AG09309 (cell line): ENCODE results near the gene NPM1.
"Not testable (repeated sequence)": the region's sequence is repeated elsewhere in the genome, so short reads cannot be mapped to it uniquely, and the experiment has no call there.

Experiments
- DNase-seq: peaks from one replicate; pipeline ENCODE4 v3.0.0-alpha.2; 2010; ENCODE audit warnings: low read depth
- H3K4me3 ChIP-seq: 2 replicates; pipeline ENCODE4 v1.5.1; 2011; ENCODE audit warnings: mild to moderate bottlenecking, low read depth, low read length, moderate library complexity; ENCODE audit not compliant: control insufficient read depth
- TF ChIP-seq, protein P1 (sequence below): IDR thresholded peaks from 2 replicates; pipeline ENCODE4 v1.5.1; 2011; ENCODE audit warnings: mild to moderate bottlenecking, low read depth, low read length, inconsistent platforms; ENCODE audit not compliant: insufficient read depth, control insufficient read depth; ENCODE audit errors: missing control alignments

Gene NPM1

DNA sequence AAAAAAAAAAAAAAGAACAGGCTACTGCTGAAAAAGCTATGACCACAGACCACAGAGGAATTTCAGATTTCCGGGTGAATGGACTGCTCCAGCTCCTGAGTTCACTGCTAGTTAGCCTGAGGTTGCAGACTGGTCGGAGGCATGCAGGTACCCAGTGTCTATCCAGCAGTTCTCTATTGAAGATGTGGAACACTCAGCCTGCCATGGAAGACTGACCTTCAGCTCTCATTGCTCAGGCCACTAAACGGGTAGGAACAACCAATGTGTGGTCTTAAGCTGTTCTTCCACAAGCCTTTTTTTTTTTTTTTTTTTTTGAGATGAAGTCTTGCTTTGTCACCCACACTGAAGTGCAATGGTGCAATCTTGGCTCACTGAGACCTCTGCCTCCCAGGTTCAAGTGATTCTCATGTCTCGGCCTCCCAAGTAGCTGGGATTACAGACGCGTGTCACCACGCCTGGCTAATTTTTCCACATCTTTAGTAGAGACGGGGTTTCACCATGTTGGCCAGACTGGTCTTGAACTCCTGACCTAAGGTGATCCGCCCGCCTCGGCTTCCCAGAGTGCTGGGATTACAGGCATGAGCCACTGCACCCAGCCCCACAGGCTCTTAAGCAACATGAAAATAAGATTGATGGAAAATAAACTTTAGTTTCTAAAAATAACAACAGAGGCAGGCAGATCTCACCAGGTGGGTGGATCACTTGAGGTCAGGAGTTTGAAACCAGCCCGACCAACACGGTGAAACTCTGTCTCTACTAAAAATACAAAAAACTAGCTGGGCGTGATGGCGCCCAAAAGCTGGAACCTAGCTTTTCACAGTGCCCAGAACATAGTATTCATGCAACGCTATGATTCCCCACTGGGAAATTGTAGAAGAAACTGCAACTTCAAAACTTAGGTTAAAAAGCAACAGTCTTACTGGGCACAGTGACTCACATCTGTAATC, 20.0 kb upstream of the NPM1 start:
- H3K4me3 ChIP-seq = no peak overlapping the region
- peak; percentile 44 for DNase-seq
- TF ChIP-seq, protein P1, sequence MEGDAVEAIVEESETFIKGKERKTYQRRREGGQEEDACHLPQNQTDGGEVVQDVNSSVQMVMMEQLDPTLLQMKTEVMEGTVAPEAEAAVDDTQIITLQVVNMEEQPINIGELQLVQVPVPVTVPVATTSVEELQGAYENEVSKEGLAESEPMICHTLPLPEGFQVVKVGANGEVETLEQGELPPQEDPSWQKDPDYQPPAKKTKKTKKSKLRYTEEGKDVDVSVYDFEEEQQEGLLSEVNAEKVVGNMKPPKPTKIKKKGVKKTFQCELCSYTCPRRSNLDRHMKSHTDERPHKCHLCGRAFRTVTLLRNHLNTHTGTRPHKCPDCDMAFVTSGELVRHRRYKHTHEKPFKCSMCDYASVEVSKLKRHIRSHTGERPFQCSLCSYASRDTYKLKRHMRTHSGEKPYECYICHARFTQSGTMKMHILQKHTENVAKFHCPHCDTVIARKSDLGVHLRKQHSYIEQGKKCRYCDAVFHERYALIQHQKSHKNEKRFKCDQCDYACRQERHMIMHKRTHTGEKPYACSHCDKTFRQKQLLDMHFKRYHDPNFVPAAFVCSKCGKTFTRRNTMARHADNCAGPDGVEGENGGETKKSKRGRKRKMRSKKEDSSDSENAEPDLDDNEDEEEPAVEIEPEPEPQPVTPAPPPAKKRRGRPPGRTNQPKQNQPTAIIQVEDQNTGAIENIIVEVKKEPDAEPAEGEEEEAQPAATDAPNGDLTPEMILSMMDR = no peak

DNA sequence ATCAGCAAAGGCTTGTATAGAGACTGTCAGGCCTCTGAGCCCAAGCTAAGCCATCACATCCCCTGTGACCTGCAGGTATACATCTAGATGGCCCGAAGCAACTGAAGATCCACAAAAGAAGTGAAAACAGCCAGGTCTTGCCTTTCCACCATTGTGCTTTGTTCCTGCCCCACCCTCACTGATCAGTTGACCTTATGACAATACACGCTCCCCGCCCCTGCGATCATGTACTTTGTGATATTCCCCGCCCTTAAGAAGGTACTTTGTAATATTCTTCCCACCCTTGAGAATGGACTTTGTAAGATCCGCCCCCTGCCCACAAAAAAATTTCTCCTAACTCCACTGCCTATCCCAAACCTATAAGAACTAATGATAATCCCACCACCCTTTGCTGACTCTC, 18.6 kb upstream of the NPM1 start:
- TF ChIP-seq, protein P1 = no peak
- no peak overlapping the region for H3K4me3 ChIP-seq
- no peak for DNase-seq

DNA sequence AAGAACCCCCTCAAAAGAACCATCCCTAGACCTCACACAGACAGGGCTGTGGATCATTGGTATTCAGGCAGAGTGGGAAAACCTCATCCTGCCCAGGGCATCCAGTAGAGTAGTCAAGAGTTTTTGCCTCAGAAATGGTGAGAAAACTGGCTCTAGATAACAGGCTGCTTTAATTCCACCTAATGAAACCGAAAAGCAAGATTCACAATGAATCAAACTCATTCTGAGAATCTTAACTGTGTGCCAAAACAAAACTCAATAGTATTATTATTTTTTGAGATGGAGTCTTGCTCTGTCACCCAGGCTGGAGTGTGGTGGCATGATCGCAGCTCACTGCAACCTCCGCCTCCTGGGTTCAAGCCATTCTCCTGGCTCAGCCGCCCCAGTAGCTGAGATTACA, 17.8 kb upstream of the NPM1 start:
- H3K4me3 ChIP-seq = no peak overlapping the region
- TF ChIP-seq, protein P1 = no peak
- DNase-seq = no peak

DNA sequence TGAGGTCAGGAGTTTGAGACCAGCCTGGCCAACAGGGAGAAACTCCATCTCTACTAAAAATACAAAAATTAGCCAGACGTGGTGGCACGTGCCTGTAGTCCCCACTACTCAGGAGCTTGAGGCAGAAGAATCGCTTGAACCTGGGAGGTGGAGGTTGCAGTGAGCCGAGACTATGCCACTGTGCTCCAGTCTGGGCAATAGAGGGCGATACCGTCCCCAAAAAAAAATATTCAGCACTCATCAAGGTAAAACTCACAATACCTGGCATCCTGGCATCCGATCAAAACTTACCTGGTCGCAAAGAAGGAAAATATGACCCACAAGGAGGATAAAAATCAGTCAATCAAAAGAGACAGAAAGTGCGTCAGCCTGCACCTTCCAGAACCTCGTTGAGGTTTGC, 16.8 kb upstream of the NPM1 start:
- H3K4me3 ChIP-seq, DNase-seq: not testable (repeated sequence)

DNA sequence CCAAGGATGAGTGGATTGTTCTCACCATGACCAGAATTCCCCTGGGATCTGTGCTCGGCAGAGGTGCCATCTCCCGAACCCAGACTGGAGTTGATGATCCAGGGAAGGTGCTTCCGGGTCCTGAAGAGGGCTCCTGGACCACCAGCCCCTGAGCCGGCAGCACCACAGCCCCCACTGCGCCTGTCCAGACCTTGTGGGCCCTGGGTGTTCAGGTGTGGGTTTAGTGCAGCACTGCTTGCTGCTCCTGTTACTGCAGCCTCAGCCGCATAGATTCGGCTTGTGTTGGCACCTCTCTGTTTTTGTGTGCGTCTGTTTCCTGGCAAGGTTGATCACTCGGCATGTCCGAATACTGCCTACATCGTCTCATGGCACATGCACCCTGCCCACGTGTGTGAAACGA, 16.3 kb upstream of the NPM1 start:
- H3K4me3 ChIP-seq = no peak overlapping the region
- TF ChIP-seq, protein P1 = no peak
- no peak for DNase-seq

DNA sequence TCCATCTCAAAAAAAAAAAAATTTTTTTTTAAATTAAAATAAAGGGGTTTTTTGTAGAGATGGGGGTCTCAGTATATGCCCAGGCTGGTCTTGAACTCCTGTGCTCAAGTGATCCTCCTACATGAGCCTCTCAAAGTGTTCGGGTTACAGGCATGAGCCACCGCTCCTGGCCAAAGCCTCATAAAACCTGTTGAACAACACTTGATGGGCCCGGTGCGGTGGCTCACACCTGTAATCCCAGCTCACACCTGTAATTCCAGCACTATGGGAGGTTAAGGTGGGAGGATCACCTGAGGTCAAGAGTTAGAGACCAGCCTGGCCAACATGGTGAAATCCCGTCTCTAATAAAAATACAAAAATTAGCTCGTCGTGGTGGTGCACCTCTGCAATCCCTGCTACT, 7.7 kb upstream of the NPM1 start:
- TF ChIP-seq, protein P1 = no peak
- no peak for DNase-seq
- no peak overlapping the region for H3K4me3 ChIP-seq

DNA sequence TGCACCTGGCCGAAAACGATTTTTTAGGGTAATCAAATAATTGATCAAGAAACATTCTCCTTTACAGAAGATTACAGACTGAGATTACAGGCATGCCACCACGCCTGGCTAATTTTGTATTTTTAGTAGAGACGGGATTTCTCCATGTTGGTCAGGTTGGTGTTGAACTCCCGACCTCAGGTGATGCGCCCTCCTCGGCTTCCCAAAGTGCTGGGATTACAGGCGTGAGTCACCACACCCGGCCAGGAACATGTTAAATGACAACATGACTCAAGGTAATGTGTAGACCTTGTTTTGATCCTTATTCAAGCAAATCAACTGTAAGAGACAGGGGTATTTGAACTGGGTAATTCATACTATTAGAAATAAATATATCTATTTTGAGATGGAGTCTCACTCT, 3.2 kb upstream of the NPM1 start:
- H3K4me3 ChIP-seq, DNase-seq: not testable (repeated sequence)

DNA sequence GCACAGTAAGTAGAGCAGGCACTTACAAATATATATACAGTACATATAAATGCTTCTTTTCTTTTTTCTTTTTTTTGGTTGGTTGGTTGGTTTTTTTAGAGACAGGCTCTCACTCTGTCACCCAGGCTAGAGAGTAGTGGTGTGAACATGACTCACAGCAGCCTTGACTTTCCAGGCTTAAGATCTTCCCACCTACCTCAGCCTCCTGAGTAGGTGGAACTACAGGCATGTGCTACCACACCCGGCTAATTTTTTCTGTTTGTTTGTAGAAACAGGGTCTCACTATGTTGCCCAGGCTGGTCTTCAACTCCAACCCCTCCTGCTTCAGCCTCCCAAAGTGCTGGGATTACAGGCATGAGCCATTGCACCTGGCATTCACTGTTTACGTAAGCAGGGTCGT, 2.6 kb upstream of the NPM1 start:
- H3K4me3 ChIP-seq, DNase-seq: not testable (repeated sequence)
